Measurements from ENCODE around the gene SRF.
"Not testable (repeated sequence)": the region's sequence is repeated elsewhere in the genome, so short reads cannot be mapped to it uniquely, and the experiment has no call there.

The SRF gene

GRCh38 chr6:43170931-43171706 lies at the start of gene SRF:
Gene SRF, plus strand, starts transcription at chr6:43171269. Its CDS starts 388 bp downstream, at chr6:43171657.
- peak; percentile 97 for DNase-seq (ENCODE audit: low read depth)

- no peak for DNase-seq (ENCODE audit: low read depth)
These were observed 48.9 kb upstream of the SRF start for GRCh38 chr6:43122146-43122545.

DNA sequence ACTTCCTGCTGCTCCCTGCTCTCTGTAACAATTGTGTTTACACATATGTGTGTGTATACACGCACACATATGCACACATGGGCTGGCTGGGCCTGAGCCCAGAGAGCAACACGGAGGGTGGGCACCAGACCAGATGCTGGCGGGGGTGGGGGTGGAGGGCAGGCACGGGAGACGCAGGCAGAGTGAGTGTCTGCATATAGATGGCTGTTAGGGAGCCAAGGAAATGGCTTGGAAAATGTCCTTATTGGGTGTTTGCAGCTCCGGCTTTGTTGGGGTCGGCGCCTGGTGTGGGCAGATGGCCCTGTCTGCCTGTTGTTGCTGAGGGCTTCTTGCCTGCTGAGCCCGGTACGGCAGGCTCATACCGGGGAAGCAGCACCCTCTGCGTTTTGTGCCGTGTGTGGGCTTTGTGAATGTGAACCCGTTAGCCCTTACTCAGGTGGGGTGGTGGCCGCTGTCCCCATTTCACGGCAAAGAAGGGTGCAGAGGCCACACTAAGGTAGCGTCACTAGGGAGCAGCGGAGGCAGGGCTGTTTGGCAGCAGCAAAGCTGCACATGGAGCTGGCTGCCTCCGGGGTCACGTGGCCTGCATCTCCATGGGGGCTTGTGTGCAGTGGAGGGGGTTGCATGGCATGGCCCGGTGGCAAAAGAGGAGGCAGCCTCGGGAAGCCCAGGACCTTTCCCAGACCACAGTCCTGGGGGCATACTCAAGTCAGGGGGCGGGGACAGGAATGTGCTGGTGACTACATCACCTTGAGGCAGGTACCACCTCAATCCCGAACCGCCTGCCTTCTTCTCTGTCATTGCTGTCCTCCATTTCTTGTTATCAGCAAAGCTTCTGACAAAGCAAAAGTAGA lies 47.4 kb upstream of the SRF start:
- no peak for DNase-seq (ENCODE audit: low read depth)

GRCh38 chr6:43124481-43124880 lies 46.6 kb upstream of the SRF start:
- DNase-seq (ENCODE audit: low read depth) = no peak

DNA sequence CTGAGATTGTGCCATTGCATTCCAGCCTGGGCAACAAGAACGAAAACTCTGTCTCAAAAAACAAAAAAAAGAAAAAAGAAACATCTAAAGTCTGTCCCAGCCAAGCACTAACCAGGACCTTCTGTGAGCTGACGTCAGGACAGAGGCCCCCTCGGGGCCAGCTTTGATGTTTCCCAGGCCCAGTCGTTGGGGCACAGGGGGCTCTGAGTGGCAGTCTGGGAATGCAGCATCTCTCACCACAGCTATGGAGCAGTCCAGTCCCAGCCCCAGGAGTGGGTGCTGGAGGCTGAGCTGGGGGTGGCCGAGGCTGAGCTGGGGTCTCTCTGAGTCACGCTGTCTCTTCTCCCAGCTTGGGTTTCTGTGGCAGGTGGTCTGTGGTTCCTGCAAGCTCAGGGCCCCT lies 46.0 kb upstream of the SRF start:
- DNase-seq (ENCODE audit: low read depth) = peak; percentile 71

- DNase-seq (ENCODE audit: low read depth) = no peak
These were observed 45.5 kb upstream of the SRF start for GRCh38 chr6:43125555-43125954.

- DNase-seq (ENCODE audit: low read depth) = no peak
These were observed 43.9 kb upstream of the SRF start for GRCh38 chr6:43127180-43127579.

DNA sequence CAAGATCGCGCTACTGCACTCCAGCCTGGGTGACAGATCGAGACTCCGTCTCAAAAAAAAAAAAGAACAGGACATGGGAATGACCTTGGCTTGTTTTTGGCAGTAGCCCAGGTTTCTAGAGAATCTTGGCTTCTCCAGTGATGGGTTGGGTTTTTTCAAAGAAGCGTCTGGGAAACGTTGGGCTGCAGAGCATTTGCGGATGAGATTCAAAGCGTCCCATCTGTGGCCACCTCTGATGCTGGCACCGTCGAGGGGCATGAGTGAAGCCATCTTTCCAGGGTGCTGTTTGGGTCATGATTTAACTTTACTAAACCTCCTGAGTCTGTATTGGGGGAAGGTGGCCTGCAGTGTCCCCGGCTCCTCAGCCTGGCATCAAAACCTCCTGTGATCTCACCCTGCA lies 43.2 kb upstream of the SRF start:
- no peak for DNase-seq (ENCODE audit: low read depth)

DNA sequence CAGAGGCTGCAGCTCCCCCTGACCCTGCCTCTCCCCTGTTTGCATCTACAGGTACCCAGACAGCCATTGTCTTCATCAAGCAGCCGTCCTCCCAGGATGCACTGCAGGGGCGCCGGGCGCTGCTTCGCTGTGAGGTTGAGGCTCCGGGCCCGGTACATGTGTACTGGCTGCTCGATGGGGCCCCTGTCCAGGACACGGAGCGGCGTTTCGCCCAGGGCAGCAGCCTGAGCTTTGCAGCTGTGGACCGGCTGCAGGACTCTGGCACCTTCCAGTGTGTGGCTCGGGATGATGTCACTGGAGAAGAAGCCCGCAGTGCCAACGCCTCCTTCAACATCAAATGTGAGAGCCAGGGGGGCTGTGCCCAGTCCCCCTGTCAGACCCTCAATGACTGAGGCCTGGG lies 42.1 kb upstream of the SRF start:
- DNase-seq (ENCODE audit: low read depth) = no peak

- DNase-seq (ENCODE audit: low read depth) = no peak
These were observed 41.5 kb upstream of the SRF start for GRCh38 chr6:43129434-43130194.

- DNase-seq (ENCODE audit: low read depth) = no peak
These were observed 40.6 kb upstream of the SRF start for GRCh38 chr6:43130429-43130828.

- not testable (repeated sequence) for DNase-seq (ENCODE audit: low read depth)
These were observed 39.7 kb upstream of the SRF start for GRCh38 chr6:43131379-43131778.

GRCh38 chr6:43138267-43138666 lies 32.8 kb upstream of the SRF start:
- no peak for DNase-seq (ENCODE audit: low read depth)

- not testable (repeated sequence) for DNase-seq (ENCODE audit: low read depth)
These were observed 31.1 kb upstream of the SRF start for GRCh38 chr6:43139973-43140372.

GRCh38 chr6:43141644-43142043 lies 29.4 kb upstream of the SRF start:
- no peak for DNase-seq (ENCODE audit: low read depth)

- no peak for DNase-seq (ENCODE audit: low read depth)
These were observed 29.0 kb upstream of the SRF start for GRCh38 chr6:43142101-43142500.

DNA sequence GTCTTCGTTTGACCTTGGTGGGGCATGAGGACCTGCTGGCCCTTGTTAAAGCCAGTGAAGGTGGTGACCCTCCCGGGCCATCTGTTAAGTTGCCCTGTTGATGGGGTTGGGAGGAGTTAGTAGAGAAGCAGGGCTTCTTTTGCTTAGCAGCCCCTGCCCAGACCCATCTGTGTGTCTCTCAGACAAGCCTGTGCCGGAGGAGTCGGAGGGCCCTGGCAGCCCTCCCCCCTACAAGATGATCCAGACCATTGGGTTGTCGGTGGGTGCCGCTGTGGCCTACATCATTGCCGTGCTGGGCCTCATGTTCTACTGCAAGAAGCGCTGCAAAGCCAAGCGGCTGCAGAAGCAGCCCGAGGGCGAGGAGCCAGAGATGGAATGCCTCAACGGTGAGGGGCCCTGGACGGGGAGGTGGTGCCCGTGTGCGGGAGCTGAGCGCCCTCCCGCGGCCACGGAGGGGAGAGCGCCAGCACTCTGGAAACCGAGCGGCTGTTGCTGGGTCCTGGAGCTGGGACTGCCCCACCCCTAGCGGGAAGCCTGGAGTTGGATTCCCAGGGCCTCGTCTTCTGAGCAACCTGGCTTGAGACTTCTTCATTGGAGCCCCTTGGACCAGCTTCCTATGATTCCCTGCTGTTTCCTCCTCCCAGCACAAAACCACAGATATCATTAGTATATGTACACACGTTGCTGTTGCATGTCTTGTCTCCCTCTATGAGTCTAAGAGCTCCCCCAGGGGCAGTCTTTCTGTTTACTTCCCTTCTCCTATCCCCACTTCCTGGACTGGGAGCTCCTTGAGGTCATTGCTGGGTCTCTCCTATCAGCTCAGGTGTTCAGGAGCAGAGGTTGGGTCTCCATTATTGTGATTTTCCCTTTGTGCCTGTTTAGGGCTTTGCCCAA lies 27.6 kb upstream of the SRF start:
- peak; percentile 63 for DNase-seq (ENCODE audit: low read depth)

- DNase-seq (ENCODE audit: low read depth) = no peak
These were observed 26.2 kb upstream of the SRF start for GRCh38 chr6:43144879-43145278.

GRCh38 chr6:43146261-43146660 lies 24.8 kb upstream of the SRF start:
- no peak for DNase-seq (ENCODE audit: low read depth)

DNA sequence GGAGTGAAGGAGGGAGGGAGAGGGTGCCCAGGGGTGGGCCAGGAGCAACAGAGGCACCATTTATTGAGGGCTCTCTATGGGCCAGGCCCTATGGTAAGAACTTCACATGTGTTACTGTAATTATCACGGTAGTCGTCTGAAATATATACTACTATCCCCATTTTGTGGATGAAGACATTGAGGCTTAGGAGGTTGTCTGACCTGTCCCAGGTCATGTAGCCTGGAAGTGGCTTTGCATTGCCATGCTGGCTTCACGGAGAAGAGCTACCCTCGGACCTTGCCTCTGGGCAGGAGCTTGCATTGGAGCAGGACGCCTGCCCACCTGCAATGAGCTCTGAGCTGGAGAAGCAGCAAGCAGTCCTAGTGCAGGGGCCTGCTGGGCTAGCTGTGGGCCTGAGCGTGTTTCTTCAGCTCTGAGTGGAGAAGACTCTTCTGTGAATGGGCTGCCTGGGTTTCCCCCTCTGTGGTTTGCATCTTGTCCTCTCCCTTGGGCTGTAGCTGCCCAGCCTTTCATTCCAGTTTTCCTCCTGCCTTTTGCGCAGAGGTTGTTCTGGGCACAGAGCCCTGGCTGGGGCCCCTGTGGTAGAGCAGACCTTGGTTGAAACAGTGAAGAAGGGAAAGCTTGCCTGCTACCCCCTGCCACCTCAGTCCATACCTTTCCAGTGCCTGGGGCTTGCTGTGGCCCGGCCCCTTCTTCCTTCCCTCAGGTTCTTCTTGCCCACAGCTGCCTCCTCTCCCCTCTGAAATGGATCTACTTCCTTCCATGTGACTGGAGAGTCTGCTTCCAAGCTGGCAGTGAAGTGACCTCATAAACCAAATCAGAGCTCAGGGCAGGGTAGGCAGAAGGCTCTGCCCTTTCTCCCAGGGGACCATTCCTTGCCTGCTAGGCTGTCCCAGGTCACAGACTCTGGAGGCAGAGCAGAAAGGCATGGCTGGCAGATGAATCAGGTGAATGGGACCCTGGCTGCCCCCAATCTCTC lies 24.1 kb upstream of the SRF start:
- DNase-seq (ENCODE audit: low read depth) = no peak
